ENCODE measurements around the gene TEX19.
A peak's percentile ranks its signal among the peaks of the same experiment; 100 is the strongest.

The TEX19 gene, protein sequence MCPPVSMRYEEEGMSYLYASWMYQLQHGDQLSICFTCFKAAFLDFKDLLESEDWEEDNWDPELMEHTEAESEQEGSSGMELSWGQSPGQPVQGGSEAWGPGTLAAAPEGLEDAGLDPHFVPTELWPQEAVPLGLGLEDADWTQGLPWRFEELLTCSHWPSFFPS

DNA sequence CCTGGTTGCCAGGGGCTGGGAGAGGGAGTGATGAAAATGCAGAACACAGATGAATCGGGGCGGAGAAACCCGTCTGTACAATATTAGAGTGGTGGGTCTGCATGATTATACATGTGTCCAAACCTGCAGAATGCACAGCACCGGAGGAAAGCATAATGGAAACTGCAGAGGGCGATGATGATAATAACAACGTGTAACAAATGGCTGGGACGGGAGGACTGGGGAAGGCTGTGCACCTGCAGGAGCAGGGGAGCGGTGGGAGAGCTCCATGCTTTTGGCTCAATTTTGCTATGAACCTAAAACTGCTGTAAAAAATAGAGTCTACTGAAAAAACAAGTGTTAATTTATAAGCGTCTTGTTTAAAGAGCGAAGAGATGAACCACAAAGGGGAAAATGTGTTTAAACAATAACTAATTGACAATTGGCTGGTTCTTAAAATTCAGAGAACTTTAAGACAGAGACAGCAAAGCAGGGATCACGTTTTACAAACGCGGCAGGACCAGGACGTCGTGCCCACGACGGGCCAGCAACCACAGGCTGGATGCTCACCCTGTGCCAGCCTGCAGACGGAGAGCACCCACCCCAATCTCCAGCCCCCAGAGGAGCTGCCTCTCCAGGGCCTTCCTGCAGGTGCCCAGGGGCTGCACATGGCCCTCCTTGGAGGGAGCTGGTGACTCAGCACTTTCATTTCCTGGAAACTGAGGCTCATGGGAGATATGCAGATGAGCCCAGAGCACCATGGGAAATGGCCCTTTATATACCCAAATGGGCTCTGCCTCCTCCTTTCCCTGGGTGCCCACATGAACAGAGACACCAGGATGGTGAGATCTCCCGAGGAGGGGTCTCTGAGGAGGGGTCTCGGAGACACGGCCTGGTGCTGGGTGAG lies at the start of gene TEX19:
TEX19 (plus strand) TSS at position 783 of the 886 bp plus-strand sequence. CDS start 2,904 bp downstream, outside the sequence.
- no peak for DNase-seq (ENCODE audit: low read depth in 2 of 2)

DNA sequence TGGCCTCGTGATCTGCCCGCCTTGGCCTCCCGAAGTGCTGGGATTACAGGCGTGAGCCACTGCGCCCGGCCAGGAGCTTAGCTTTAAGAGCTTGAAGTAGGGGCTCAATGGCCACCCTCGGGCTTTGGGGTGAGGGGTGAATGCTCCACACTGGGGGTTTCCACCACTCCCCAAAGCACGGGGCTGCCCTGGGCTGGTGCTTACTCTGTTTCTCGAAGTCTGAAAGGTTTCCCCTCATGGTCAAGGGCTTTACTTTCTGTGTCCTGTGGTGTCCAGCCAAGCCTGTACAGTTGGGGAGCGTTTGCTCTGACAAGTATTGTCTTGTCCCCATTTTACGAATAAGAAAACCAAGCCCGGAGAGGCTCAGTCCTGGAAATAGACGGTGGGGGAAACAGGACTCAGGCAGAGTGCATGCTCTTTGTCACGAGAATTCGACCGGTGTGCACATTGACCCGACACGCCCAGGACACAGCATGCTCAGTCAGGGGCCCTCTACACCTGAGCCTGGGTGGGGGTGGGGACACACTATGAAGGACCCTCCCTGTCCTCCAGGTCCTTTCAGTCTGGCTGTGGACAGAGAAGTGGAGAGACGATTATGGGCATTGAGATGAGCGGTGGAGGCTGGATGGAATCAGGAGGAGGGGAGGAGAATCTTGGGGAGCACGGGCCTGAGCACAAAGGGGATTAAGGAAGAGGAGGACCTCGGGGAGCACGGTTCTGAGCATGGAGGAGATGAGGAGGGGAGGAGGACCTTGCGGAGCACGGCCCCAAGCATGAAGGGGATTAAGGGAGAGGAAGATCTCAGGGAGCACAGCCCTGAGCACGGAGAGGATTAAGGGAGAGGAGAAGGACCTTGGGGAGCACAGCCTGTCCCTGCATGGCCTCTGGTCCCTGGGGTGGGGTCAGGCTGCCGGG lies 49.1 kb upstream of the TEX19 start:
- DNase-seq (ENCODE audit: low read depth in 2 of 2): no peak

DNA sequence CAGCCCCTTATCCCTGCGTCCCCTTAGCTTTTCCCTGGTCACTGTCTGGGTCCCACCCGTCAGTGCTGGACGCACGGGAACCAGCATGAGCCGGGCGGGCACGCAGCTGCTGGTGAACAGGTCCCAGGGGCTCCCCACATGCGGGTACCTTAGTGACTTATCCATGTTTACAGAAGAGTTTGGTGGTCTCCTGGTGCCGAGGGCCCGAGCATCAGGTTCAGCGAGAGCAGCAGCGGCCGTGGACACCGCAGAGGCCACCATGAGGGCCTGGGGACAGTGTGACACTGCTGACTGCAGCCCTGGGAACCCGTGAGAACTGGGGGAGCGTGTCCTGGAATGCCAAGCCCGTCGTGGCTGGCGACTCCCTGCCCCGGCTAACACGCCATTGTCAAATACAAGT lies 48.2 kb upstream of the TEX19 start:
- no peak for DNase-seq (ENCODE audit: low read depth in 2 of 2)

DNA sequence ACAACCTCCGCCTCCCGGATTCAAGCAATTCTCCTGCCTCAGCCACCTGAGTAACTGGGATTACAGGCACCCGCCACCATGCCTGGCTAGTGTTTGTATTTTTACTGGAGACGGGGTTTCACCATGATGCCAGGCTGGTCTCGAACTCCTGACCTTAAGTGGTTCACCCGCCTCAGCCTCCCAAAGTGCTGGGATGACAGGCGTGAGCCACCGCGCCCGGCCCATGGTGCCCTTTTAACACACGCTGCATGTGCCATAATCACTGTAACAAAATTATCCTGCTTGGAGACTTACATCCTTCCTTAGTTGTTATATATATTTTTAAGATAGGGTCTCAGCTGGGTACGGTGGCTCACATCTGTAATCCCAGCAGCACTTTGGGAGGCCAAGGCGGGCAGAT lies 47.1 kb upstream of the TEX19 start:
- DNase-seq (ENCODE audit: low read depth in 2 of 2): no peak

DNA sequence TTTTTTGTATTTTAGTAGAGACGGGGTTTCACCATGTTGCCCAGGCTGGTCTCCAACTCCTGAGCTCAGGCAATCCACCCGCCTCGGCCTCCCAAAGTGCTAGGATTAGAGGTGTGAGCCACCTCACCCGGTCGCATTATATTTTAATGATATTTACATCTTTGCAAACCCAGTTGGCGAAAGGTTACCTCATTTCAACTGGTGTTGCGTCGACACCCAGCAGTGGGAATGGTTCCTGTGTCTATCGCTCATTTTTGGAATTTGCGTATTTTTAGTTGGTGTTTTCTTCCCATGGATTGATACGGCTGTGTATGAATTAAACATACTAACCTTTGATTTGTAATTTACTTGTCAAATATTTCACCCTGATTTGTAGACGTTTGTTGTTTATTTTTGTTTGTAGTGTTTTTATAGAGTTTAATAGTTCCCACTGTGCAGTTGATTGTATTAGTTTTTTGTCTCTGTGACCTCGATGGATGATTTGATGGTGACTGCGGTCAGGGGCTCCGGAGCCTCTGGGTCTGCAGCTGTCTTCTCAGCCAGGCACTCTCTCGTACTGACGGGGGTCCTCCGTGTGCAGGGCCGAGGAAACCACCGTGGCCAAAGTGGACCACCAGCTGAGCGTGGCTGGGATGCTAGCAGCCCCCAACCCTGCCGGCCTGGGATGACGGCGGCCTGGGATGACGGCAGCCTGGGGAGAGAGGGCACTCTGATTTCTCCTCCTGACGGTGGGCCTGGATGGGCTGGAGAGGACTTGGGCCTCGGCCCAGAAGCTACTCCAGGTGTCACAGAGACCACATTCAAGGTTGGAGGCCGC lies 45.6 kb upstream of the TEX19 start:
- no peak for DNase-seq (ENCODE audit: low read depth in 2 of 2)

DNA sequence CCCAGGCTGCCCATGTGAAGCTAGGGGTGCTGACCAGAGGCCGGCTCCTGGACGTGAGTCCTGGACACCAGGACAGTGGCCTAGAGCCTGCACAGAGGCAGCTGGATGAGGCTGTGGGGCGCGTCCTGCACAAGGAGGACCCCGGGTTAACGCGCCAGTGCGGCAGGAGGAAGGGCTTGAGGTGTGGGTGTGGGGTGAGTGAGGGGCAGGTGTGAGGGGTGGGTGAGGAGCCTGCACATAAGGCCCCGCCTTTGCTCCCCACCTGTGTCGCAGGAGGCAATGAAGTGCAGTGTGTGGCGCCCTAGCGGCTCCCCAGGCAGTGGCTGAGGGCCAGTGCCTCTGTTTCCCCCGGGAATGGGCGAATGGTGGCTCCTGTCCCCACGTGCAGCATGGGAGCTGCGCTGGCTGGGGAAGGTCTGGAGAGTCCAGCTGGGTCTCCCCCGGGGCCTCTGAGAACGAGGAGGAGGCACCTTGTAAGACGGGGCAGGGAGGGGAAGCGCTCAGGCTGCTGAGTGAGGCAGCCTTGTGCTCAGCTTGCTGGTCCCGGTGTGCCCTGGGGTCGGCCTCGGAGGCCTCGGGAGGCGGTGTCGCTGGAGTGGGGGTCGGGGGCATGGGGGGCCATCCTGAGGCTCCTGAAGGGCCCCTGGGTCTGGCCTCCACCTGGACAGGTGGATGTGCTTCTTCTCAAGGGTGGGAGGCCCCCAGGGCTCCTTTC lies 44.9 kb upstream of the TEX19 start:
- DNase-seq (ENCODE audit: low read depth in 2 of 2): no peak

DNA sequence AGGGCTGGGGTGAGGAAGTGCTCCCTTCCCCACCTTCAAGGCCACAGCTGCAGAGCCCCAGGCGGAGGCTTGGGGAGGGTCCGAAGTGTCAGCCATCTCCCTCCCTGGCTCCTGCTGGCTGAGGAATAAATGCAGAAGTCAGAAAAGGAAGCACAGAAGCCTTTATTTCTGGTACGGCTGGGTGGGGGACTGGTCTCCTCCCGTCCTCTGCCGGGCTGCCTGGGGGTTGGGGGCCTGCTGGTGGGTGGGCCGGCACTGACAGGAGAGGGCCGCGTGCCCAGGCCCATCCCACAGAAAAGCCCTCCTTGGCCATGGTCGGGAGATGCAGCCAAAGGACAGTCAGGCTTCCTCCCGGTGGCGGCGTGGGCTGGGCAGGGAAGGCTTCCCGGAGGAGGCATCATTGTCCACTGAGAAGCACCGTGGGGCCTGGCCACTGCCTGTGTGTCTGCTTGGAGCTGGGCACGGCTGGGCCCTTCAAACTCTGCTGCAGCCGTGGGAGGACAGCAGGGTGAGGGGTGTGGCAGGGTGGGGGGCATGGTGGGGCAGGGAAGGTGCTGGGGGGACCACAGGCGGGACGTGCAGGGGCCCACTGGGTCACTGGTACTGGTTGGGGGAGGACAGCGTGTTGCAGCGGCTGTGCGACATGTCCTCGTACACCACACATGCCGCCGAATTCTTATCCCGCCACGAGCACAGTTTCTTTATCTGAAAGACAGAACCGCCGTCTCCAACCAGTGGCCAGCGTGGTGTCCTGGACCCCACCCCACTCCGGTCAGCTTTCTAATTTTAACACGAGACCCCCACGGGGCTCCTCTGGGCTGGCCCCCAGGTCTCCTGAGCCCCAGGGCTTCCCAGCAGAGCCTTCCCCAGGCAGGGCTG lies 44.1 kb upstream of the TEX19 start:
- no peak for DNase-seq (ENCODE audit: low read depth in 2 of 2)

DNA sequence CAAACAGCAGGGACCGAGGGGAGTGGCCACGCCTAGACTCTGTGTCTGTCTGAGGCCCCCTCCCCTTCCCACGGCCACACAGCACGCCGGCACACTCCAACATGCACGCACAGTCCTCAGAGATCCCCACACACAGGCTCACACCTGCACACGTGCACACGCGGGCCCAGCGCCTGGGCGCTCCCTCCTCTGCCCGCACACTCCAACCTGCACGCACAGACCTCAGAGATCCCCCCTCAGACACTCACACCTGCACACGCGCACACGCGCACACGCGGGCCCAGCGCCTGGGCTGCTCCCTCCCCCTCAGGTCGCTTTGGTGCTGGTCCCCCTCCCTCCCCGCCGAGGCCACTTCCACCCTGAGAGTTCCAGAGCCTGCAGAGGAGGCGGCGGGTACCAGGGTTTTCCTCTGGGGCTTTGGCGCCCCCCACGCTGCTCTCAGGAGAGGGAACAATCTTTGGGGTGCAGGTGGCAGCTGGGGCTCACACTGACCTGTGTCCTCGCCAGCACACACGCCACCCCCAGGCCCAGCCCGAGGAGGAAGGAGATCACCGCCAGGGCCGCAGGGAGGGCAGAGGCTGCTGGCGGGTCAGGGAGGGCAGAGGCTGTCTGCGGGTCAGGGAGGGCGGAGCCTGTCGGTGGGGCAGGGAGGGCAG lies 43.2 kb upstream of the TEX19 start:
- no peak for DNase-seq (ENCODE audit: low read depth in 2 of 2)

DNA sequence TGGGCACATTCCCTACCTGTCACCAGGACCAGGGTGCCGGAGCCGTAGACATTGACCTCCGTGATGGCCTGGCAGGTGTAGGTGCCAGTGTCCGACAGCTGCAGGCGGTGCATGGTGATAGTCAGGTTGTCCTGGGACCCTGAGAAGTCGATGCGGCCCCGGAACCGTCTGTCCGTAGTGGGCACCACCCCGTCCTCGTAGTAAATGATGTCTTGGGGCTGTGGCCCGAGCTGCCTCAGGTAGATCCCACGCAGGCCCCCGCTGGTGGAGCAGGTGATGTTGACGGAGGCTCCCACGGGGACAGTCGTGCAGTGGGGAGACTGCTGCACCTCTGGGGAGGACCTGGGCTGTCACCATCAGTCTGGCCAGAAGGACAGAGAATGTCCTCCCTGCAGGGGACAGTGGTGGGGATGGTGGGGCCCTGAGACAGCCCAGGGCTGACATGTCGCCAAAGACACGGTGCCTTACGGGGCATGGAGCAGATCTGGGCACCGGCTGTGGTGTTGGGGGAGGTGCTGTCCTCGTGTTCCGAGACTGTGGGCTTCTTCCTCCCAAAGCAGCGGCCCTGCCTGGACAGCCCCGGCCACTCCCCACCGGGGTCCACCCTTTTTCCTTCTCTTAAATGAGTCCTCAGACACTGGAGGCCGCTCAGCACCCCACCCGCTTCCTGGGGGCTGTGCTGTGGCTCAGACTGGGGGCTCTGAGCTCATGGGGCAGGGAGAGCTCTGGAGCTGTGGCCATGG lies 42.2 kb upstream of the TEX19 start:
- DNase-seq (ENCODE audit: low read depth in 2 of 2): no peak

DNA sequence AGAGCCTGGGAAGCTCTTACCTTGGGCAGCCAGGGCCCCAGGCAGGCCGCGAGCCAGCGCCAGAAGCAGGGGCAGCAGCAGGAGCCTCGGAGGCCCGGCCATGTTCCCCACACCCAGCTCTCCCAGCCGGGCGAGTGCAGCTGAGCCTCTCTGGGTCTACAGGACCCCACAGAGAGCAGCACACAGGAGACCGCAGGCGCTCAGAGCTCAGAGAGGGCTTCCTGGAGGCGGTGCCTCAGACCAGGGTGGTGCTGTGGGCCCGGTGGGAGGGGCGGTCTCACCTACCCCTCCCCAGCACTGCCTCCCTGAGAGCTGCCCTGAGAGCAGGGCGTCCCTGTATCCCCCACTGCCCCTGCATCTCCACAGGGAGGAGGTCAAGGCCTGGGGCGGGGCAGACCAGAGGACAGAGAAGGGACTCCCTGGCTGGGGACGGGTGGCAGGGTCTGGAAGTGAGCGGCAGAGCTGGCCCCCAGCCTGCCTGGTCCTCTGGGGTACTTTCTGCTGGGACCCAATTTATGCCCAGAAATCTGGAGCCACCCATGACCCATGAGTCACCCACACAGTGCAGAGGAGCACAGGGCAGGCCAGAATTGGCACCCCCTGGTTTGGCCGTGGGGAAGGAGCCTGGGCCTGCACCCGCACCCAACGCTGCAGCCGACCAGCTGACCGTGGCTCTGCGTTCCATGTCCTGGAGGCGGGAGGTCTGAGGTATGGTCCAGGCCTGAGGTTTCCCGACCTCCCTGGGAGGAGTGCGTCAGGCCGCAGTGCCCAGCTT lies 41.5 kb upstream of the TEX19 start, which contains the start of gene CD7:
CD7 (minus strand) TSS at position 215 of the 775 bp plus-strand sequence; CDS start at position 102, 113 bp downstream.
- peak; percentile 73 to 74 for DNase-seq (ENCODE audit: low read depth in 2 of 2)

DNA sequence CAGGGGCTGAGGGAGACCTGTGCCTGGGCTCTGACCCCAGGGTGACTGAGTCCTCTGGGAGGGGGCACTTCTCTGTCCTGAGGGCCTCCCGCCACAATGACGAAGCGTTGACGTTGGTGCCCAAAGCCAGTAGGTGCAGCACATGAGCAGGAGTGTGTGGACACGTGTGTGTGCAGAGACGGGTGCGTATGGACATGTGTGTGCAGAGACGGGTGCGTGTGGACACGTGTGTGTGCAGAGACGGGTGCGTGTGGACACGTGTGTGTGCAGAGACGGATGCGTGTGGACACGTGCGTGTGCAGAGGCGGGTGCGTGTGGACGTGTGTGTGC lies 40.9 kb upstream of the TEX19 start:
- no peak for DNase-seq (ENCODE audit: low read depth in 2 of 2)

DNA sequence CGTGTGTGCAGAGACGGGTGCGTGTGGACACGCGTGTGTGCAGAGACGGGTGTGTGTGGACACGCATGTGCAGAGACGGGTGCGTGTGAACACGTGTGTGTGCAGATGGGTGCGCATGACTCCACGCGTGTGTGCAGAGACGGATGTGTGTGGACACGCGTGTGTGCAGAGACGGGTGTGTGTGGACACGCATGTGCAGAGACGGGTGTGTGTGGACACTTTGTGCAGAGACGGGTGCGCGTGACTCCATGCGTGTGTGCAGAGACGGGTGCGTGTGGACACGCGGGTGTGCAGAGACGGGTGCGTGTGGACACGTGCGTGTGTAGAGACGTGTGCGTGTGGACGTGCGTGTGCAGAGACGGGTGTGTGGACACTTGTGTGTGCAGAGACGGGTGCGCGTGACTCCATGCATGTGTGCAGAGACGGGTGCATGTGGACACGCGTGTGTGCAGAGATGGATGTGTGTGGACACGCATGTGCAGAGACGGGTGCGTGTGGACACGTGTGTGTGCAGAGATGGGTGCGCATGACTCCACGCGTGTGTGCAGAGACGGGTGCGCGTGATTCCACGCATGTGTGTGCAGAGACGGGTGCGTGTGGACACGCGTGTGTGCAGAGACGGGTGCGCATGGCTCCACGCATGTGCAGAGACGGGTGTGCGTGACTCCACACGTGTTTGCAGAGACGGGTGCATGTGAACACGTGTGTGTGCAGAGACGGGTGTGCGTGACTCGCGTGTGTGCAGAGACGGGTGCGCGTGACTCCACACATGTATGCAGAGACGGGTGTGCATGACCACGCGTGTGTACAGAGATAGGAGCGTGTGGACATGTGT lies 40.1 kb upstream of the TEX19 start:
- no peak for DNase-seq (ENCODE audit: low read depth in 2 of 2)

DNA sequence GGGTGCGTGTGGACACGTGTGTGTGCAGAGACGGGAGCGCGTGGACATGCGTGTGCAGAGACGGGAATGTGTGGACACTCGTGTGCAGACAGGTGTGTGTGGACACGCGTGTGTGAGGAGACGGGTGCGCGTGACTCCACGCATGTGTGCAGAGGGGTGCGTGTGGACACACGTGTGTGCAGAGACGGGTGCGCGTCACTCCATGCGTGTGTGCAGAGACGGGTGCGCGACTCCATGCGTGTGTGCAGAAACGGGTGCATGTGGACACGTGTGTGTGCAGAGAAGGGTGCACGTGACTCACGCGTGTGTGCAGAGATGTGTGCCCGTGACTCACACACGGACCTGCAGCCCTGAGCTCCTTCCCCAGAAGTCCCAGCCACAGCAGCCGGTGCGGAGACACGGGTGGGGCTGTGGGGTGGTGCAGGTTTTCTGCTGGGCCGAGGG lies 39.4 kb upstream of the TEX19 start:
- no peak for DNase-seq (ENCODE audit: low read depth in 2 of 2)

DNA sequence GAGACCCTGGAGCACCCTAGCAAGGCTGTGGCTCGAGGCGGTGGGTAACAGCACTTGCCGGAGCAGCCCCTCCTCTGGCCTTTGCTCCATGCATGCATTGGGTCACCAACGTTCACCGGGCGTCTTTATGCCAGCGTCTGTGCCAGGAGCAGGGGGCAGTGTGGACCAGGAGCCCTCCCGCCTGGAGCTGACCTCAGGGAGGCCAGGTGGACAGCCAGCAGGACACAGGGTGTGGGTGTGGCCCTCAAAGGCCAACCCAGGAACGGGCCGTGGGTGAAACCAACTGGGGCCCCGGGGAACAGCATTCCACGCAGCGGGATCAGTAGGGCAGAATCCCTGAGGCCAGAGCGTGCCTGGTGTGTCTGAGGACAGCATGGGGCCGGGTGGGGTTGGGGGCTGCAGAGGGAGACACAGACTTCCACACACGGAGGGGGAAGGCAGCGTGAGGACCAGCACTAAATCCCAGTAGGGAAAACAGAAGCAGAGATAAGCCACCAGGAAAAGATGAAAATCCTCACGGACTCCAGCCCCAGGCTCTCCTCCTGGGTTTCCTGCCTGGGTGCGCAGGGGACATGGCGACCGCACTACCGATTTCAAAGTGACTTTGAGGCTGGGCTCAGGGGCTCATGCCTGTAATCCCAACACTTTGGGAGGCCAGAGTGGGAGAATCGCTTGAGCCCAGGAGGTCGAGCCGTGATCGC lies 38.8 kb upstream of the TEX19 start:
- no peak for DNase-seq (ENCODE audit: low read depth in 2 of 2)

DNA sequence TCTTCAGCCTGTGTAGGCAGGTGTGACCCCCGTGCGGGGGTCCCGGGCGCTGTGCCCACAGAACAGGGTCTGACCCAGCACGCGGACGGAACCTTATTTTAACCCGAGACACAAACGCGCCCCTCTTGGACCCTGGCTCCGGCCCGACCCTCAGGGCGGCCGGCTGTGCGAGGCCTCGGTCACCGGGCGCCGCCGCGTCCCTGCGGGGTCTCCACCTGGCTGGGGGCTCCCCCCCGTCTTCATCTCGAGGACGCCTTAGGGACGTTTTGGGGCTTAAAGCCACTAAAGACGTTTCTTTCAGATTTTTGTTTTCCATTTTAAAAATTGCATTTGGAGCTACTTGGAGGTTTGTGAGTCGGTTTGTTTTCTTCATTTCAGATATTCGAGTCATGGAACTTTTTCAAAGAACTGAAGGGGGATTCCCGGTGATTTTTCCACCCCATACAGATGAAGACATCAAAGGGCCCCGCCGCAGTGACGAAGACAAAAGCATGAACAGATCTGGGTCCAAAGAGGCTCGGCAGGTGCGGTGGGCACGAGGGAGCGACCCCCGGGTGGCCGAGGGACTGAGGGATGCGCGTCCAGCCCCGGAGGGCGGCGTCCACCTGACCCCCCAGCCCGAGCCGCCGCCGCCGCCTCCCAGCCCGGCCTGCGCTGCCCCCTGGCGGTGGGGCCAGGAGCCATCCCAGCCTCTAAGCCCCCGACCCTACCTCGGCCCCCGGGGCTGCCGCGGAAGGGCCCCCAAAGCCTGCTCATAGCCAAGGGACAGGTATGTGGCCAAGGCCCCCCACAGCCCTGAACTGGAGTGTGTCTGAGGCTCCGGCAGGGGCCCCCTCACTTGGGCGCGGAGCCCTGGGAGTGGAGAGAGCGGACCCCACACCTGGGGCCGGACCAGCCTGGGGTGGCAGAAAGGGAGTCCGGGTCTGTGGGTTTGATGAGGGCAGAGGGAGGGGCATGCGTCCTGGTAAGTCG lies 37.8 kb upstream of the TEX19 start:
- DNase-seq (ENCODE audit: low read depth in 2 of 2): peak; percentile 65 to 66

All from stimulated activated CD8-positive, alpha-beta memory T cell treated with anti-CD3 and anti-CD28 coated beads, Interleukin-15, amount 100 ng/mL, for 48 hours (primary cell).